Neutrophil (primary cell): ENCODE measurements around the gene TOX2.

Experiments used
- H3K27ac ChIP-seq: fragments of 200-600 bp; sonication (generic); 2 replicates; pipeline ENCODE4 v1.5.1; 2016; ENCODE audit warnings: mild to moderate bottlenecking, moderate library complexity
- H3K27me3 ChIP-seq: fragments of 200-600 bp; sonication (generic); 2 replicates; pipeline ENCODE4 v1.6.0; 2016; ENCODE audit warnings: mild to moderate bottlenecking
- H3K36me3 ChIP-seq: fragments of 200-600 bp; sonication (generic); 2 replicates; pipeline ENCODE4 v1.5.1; 2017
- H3K4me1 ChIP-seq, 2 experiments: fragments of 200-600 bp in 1 of 2; sonication (generic) in 1 of 2; 1 replicate in 1 of 2; 2 replicates in 1 of 2; pipeline versions ENCODE4 v1.5.1 to v1.6.1; 2013 to 2016; ENCODE audit warnings: low read depth in 1 of 2, low read length in 1 of 2, mild to moderate bottlenecking in 1 of 2, moderate library complexity in 1 of 2; ENCODE audit not compliant: control insufficient read depth in 1 of 2, insufficient read depth in 1 of 2
- H3K4me3 ChIP-seq, 2 experiments: fragments of 200-600 bp in 1 of 2; sonication (generic) in 1 of 2; 1 replicate in 1 of 2; 2 replicates in 1 of 2; pipeline ENCODE4 v1.5.1; 2013 to 2016; ENCODE audit warnings: low read depth in 1 of 2, low read length in 1 of 2, mild to moderate bottlenecking in 1 of 2, moderate library complexity in 1 of 2
- H3K9me3 ChIP-seq: fragments of 200-600 bp; sonication (generic); 2 replicates; pipeline ENCODE4 v1.5.1; 2016
- CTCF ChIP-seq: fragments of 200-600 bp; sonication (generic); IDR thresholded peaks from 2 replicates; pipeline ENCODE4 v1.5.1; 2016; ENCODE audit warnings: antibody characterized with exemption

TOX2 gene

GRCh38 chr20:43941476-43942200, 27.0 kb downstream of the TOX2 start:
- Histone ChIP-seq H3K4me1 (peaks cover 64 to 77% of the 10 kb centered on the region in 2 experiments), H3K9me3 (no peaks in the 10 kb centered on the region), H3K36me3 (no peaks in the 10 kb centered on the region), H3K27me3 (no peaks in the 10 kb centered on the region), H3K27ac (peak overlapping the region; percentile 99), H3K4me3 (peak overlapping the region; percentile 49 to 59)
- TF ChIP-seq CTCF = no peak

- Histone ChIP-seq H3K9me3 (no peaks in the 10 kb centered on the region), H3K4me3 (peak overlapping the region; percentile 49 to 59), H3K27me3 (no peaks in the 10 kb centered on the region), H3K4me1 (peaks cover 64 to 76% of the 10 kb centered on the region in 2 experiments), H3K27ac (peak overlapping the region; percentile 99), H3K36me3 (no peaks in the 10 kb centered on the region)
- TF ChIP-seq CTCF = no peak
Measured at GRCh38 chr20:43942201-43942590, 27.5 kb downstream of the TOX2 start.

GRCh38 chr20:43942667-43943285, 28.1 kb downstream of the TOX2 start:
- no peak for TF ChIP-seq CTCF
- no peaks in the 10 kb centered on the region for H3K36me3 ChIP-seq
- peaks cover under 1% of the 10 kb centered on the region for H3K27me3 ChIP-seq
- H3K27ac ChIP-seq = peak overlapping the region; percentile 99
- H3K4me1 ChIP-seq = peaks cover 64 to 70% of the 10 kb centered on the region in 2 experiments
- no peaks in the 10 kb centered on the region for H3K9me3 ChIP-seq
- H3K4me3 ChIP-seq = peak overlapping the region; percentile 49 to 59

- Histone ChIP-seq H3K4me3 (no peak overlapping the region), H3K4me1 (peaks cover 55 to 60% of the 10 kb centered on the region in 2 experiments), H3K9me3 (no peaks in the 10 kb centered on the region), H3K27me3 (peaks cover 4% of the 10 kb centered on the region), H3K27ac (peak overlapping the region; percentile 99), H3K36me3 (no peaks in the 10 kb centered on the region)
- TF ChIP-seq CTCF = no peak
Measured at GRCh38 chr20:43943725-43944124, 29.1 kb downstream of the TOX2 start.

GRCh38 chr20:43944653-43945235, 30.1 kb downstream of the TOX2 start:
- peaks cover 45 to 58% of the 10 kb centered on the region in 2 experiments for H3K4me1 ChIP-seq
- H3K36me3 ChIP-seq = no peaks in the 10 kb centered on the region
- H3K4me3 ChIP-seq = no peak overlapping the region
- peak overlapping the region; percentile 99 for H3K27ac ChIP-seq
- H3K27me3 ChIP-seq = peaks cover 7% of the 10 kb centered on the region
- TF ChIP-seq CTCF = no peak
- no peaks in the 10 kb centered on the region for H3K9me3 ChIP-seq
